HG02981 (cell line): ENCODE results near the gene GNG4.
"Not testable (repeated sequence)": the region's sequence is repeated elsewhere in the genome, so short reads cannot be mapped to it uniquely, and the experiment has no call there.

ENCODE experiments used
- ATAC-seq: cut with Tn5 transposase; IDR thresholded peaks from one replicate; pipeline ENCODE4 v1.9.1; 2021; ENCODE audit warnings: mild to moderate bottlenecking, moderate library complexity; ENCODE audit not compliant: unreplicated experiment

GNG4 gene

GRCh38 chr1:235588156-235588555 lies 61.4 kb downstream of the GNG4 start:
- no peak for ATAC-seq

- no peak for ATAC-seq
These were observed 62.6 kb downstream of the GNG4 start for GRCh38 chr1:235586992-235587391.

GRCh38 chr1:235586413-235586812 lies 63.2 kb downstream of the GNG4 start:
- ATAC-seq, result no peak

- no peak for ATAC-seq
These were observed 64.6 kb downstream of the GNG4 start for GRCh38 chr1:235584973-235585372.

- ATAC-seq, result no peak
These were observed 66.0 kb downstream of the GNG4 start for GRCh38 chr1:235583511-235584001.

- no peak for ATAC-seq
These were observed 67.5 kb downstream of the GNG4 start for GRCh38 chr1:235582130-235582529.

GRCh38 chr1:235579891-235580290 lies 69.7 kb downstream of the GNG4 start:
- no peak for ATAC-seq

GRCh38 chr1:235575597-235575996 lies 74.0 kb downstream of the GNG4 start:
- ATAC-seq, result no peak

GRCh38 chr1:235573880-235574279 lies 75.7 kb downstream of the GNG4 start:
- ATAC-seq, result no peak

GRCh38 chr1:235572971-235573370 lies 76.6 kb downstream of the GNG4 start:
- ATAC-seq, result not testable (repeated sequence)

- ATAC-seq, result no peak
These were observed 78.1 kb downstream of the GNG4 start for GRCh38 chr1:235571482-235571881.

- no peak for ATAC-seq
These were observed 81.6 kb downstream of the GNG4 start for GRCh38 chr1:235567812-235568503.

- ATAC-seq, result no peak
These were observed 83.5 kb downstream of the GNG4 start for GRCh38 chr1:235566084-235566483.

GRCh38 chr1:235563513-235564061 lies 86.0 kb downstream of the GNG4 start:
- ATAC-seq, result no peak

- no peak for ATAC-seq
These were observed 87.0 kb downstream of the GNG4 start for GRCh38 chr1:235562589-235562988.

GRCh38 chr1:235558621-235559169 lies 90.9 kb downstream of the GNG4 start:
- no peak for ATAC-seq

- ATAC-seq, result no peak
These were observed 92.1 kb downstream of the GNG4 start for GRCh38 chr1:235557495-235557894.

- no peak for ATAC-seq
These were observed 92.8 kb downstream of the GNG4 start for GRCh38 chr1:235556807-235557206.

GRCh38 chr1:235553112-235553551 lies 96.5 kb downstream of the GNG4 start:
- ATAC-seq, result no peak

- ATAC-seq, result no peak
These were observed 97.4 kb downstream of the GNG4 start for GRCh38 chr1:235552146-235552716.

- ATAC-seq, result no peak
These were observed 100.0 kb downstream of the GNG4 start for GRCh38 chr1:235549351-235550139.
